GM21526 (cell line): Measurements from ENCODE around the gene ERP27.

Source experiments
- ATAC-seq: cut with Tn5 transposase; IDR thresholded peaks from one replicate; pipeline ENCODE4 v1.9.1; 2021; ENCODE audit warnings: moderate library complexity; ENCODE audit not compliant: unreplicated experiment, low FRiP score

Gene ERP27

GRCh38 chr12:14910090-14910915 is 28.0 kb downstream of the ERP27 start:
- ATAC-seq = no peak

GRCh38 chr12:14907953-14908352 is 30.4 kb downstream of the ERP27 start:
- no peak for ATAC-seq

GRCh38 chr12:14906114-14906513 is 32.2 kb downstream of the ERP27 start:
- ATAC-seq = no peak

- ATAC-seq = no peak
Measured at GRCh38 chr12:14905269-14906004, 32.9 kb downstream of the ERP27 start.

- ATAC-seq = no peak
Measured at GRCh38 chr12:14904854-14905253, 33.5 kb downstream of the ERP27 start.

- no peak for ATAC-seq
Measured at GRCh38 chr12:14903386-14904098, 34.8 kb downstream of the ERP27 start.

- ATAC-seq = no peak
Measured at GRCh38 chr12:14902465-14902864, 35.9 kb downstream of the ERP27 start.

GRCh38 chr12:14901228-14901562 is 37.1 kb downstream of the ERP27 start:
- no peak for ATAC-seq

- no peak for ATAC-seq
Measured at GRCh38 chr12:14900521-14901227, 37.7 kb downstream of the ERP27 start.

- ATAC-seq = no peak
Measured at GRCh38 chr12:14896521-14897169, 41.7 kb downstream of the ERP27 start.

GRCh38 chr12:14893506-14894250 is 44.7 kb downstream of the ERP27 start:
- ATAC-seq = no peak

GRCh38 chr12:14892726-14893505 is 45.4 kb downstream of the ERP27 start:
- no peak for ATAC-seq

GRCh38 chr12:14890701-14891100 is 47.6 kb downstream of the ERP27 start:
- ATAC-seq = no peak

- no peak for ATAC-seq
Measured at GRCh38 chr12:14886271-14886670, 52.1 kb downstream of the ERP27 start.

GRCh38 chr12:14885718-14886221 is 52.6 kb downstream of the ERP27 start, which contains the start of gene MGP:
Gene MGP, minus strand, starts transcription at chr12:14885854. Its CDS starts 63 bp downstream, at chr12:14885791.
- ATAC-seq = no peak

- ATAC-seq = peak; percentile 92
Measured at GRCh38 chr12:14884458-14884878, 53.9 kb downstream of the ERP27 start.

GRCh38 chr12:14883686-14884085 is 54.7 kb downstream of the ERP27 start:
- no peak for ATAC-seq

- no peak for ATAC-seq
Measured at GRCh38 chr12:14880890-14881453, 57.4 kb downstream of the ERP27 start.
